Memory B cell (primary cell): ENCODE results near the gene TMEM8B.

Experiments used
- ATAC-seq: fragments of 150-1000 bp; cut with Tn5 transposase; 2 replicates; pipeline ENCODE4 v1.10.0; 2021; ENCODE audit warnings: low read depth, mild to moderate bottlenecking, moderate library complexity
- DNase-seq, 2 donors: peaks; one replicate each; pipeline ENCODE4 v3.0.0; 2022; ENCODE audit warnings: low spot score in 2 of 2
- H3K27ac Mint-ChIP-seq: one replicate; pipeline ENCODE4 v1.8.0; 2022; ENCODE audit warnings: mild to moderate bottlenecking, moderate library complexity, mixed read lengths
- H3K27me3 Mint-ChIP-seq: one replicate; pipeline ENCODE4 v1.8.0; 2022; ENCODE audit warnings: mixed read lengths
- H3K36me3 Mint-ChIP-seq: one replicate; pipeline ENCODE4 v1.8.0; 2022; ENCODE audit warnings: mild to moderate bottlenecking, mixed read lengths
- H3K4me1 Mint-ChIP-seq: one replicate; pipeline ENCODE4 v1.8.0; 2022; ENCODE audit warnings: mixed read lengths
- H3K4me3 Mint-ChIP-seq: one replicate; pipeline ENCODE4 v1.8.0; 2022; ENCODE audit warnings: mild to moderate bottlenecking, moderate library complexity, mixed read lengths
- H3K9me3 Mint-ChIP-seq: one replicate; pipeline ENCODE4 v1.8.0; 2022; ENCODE audit warnings: mixed read lengths

The TMEM8B gene

DNA sequence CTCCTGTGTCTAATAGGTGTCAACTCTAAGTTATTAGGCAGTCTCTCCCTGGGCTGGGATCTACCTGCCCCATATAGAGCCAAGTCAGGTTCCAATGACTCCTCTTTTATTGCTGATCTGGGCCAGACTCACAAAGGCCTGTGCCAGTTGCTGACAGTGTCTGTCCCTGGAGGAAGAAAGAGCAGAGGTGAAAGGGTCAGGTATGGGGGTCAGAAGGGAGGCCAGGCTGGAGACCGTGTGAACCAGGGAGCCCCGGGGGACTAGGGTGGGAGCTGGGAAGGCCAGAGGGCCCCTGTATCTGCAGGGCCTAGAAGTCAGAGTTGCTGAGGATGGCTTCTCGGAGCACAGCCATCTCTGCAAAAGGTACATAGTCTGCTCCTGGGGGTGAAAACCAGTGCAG lies 10.7 kb upstream of the TMEM8B start:
- ATAC-seq (no peak), DNase-seq (no peak)
- Mint-ChIP-seq H3K27me3 (no peaks in the 10 kb centered on the region), H3K9me3 (peaks cover 1% of the 10 kb centered on the region), H3K4me1 (peaks cover 4% of the 10 kb centered on the region), H3K4me3 (no peak overlapping the region), H3K27ac (no peak overlapping the region), H3K36me3 (no peaks in the 10 kb centered on the region)

DNA sequence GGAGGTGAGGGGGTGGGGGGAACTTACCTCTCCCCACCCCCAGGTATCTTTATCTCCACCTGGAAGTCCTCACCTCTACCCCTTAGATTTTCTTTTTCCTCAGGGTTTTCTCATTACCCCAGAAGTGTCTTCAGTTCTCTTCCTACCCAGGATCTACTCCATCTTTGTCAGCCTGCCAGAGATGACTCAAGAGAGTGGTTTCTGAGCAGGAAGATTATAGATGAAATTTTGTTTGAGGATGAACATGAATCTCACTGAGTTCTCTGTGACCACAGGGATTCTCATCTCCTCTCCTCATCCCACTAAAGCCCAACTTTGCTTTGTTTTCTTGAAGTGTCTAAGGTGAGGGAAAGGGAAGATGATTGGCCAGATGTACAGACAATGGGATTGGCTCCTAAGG lies 9.0 kb upstream of the TMEM8B start:
- Mint-ChIP-seq H3K36me3 (no peaks in the 10 kb centered on the region), H3K27me3 (no peaks in the 10 kb centered on the region), H3K27ac (no peak overlapping the region), H3K4me1 (no peaks in the 10 kb centered on the region), H3K9me3 (peaks cover 1% of the 10 kb centered on the region), H3K4me3 (no peak overlapping the region)
- DNase-seq (no peak), ATAC-seq (no peak)

DNA sequence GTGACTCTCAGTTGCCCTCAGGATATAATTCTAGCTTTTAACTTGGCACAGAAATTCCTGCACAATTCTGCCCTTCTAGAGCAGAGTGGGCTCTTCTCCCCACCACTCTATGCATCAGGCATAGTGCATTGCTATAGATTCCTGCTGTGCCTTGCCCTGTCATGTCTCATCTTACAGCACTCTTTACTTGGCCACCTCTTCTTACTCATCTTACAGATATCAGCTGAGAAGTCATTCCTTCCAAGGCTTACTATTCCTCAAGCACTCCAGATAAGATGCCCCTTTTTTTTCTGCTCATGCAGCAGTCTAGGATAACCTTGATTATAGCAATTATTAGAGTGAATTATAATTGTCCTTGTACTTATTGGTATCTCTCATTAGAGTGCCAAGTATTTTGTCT lies 6.1 kb upstream of the TMEM8B start:
- H3K4me1 Mint-ChIP-seq: peaks cover 7% of the 10 kb centered on the region
- H3K27ac Mint-ChIP-seq: no peak overlapping the region
- H3K27me3 Mint-ChIP-seq: peaks cover 2% of the 10 kb centered on the region
- no peaks in the 10 kb centered on the region for H3K9me3 Mint-ChIP-seq
- H3K4me3 Mint-ChIP-seq: no peak overlapping the region
- no peak for ATAC-seq
- no peak for DNase-seq
- no peaks in the 10 kb centered on the region for H3K36me3 Mint-ChIP-seq

DNA sequence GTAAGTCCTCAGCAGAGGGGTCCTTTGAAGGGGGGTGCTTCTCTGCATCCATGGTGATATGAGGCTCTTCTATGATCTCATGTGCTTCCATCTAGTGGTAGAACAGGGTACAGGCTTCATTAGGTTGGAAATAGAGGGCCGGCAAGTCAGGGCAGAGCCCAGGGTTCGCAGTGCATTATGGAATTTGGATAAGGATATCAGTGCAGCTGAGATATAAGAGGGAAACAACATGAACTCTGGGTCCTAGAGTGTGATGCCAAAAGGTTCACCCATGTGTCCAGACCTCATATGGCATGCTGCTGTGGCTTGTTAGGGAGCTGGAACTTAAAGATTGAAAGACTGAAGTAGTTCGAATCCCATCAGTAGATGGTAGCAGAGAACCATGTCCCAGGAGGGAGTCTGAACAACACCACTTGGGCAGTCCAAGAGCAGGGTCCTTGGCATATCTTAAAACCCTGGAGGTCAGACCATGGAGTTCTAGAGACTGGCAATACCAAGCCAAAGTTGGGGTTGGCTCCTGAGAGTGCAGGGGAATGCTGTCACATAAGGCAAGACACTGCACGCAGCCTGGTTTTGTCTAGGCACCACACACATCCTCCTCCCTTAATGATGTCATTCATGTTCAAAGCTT lies 2.8 kb upstream of the TMEM8B start:
- no peaks in the 10 kb centered on the region for H3K36me3 Mint-ChIP-seq
- DNase-seq: peak; percentile 50 to 53
- peak; percentile 46 for ATAC-seq
- peak overlapping the region; percentile 19 for H3K4me3 Mint-ChIP-seq
- no peaks in the 10 kb centered on the region for H3K9me3 Mint-ChIP-seq
- H3K27me3 Mint-ChIP-seq: peaks cover 2% of the 10 kb centered on the region
- H3K27ac Mint-ChIP-seq: no peak overlapping the region
- H3K4me1 Mint-ChIP-seq: peaks cover 29% of the 10 kb centered on the region

DNA sequence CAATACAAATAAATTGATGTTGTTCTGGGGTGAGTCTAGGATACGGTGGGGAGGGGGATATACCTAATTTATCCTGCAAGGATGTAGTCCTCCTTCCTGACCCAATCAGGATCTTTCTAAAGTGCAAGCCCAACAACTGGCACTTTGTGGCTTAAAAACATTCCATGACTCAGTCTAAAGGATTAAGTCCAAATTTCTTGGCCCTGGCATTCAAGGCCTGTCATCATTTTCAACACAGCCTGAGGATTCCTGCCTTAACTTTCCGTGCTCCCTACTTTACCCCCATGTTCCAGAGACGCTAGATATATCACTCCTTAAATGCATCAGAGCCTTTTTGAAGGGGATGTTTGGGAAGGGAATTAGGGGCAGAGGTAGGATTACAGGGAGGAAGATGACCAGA lies 1.5 kb upstream of the TMEM8B start:
- peak overlapping the region; percentile 90 for H3K4me3 Mint-ChIP-seq
- H3K9me3 Mint-ChIP-seq: no peaks in the 10 kb centered on the region
- peaks cover 35% of the 10 kb centered on the region for H3K4me1 Mint-ChIP-seq
- peak overlapping the region; percentile 66 for H3K27ac Mint-ChIP-seq
- no peak for DNase-seq
- H3K27me3 Mint-ChIP-seq: peaks cover 2% of the 10 kb centered on the region
- no peak for ATAC-seq
- H3K36me3 Mint-ChIP-seq: no peaks in the 10 kb centered on the region

DNA sequence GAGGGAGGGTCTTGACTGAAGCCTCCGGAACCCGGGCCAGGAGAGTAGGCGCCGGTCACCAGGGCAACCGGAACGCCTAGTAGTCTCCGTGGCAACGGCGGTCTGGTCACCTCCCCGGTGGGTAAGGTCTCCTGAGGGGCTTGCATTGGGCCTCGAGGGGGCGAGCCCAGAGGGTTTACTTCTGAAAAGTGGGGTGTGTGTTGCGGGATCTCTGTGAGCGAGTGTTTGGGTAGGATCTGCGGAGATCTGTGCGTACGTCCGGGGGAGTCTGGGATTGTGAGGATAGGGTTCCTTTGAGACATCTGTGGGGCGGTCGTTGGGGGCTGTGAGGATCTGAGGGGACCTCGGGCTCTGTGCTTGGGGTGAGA lies 328 bp upstream of the TMEM8B start, which contains the start of gene FAM221B:
FAM221B (minus strand) TSS at position 17 of the 368 bp plus-strand sequence. CDS start 2,571 bp downstream, outside the sequence.
- DNase-seq: no peak
- ATAC-seq: no peak
- Mint-ChIP-seq H3K4me1 (peaks cover 43% of the 10 kb centered on the region), H3K9me3 (no peaks in the 10 kb centered on the region), H3K36me3 (no peaks in the 10 kb centered on the region), H3K27ac (peak within 1 kb of the TSS; percentile 90), H3K4me3 (peak within 1 kb of the TSS; percentile 93), H3K27me3 (peaks cover 2% of the 10 kb centered on the region)

DNA sequence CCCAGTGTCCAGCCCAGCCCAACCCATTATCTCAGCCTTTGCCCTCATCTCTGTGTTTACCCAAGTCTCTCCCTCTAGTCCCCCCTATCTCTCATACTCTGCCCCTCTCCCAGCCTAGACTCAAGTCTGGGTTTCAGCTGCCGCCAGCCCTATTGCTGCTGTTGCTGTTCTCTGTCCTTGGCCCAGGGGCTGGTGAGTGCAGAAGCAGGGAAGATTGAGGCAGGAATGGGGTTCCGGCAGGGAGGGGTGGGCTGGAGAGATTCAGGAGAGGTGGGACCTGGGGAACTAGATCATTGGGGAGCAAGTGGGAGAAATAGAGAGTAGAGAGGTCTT lies 702 bp downstream of the TMEM8B start:
- Mint-ChIP-seq H3K36me3 (no peaks in the 10 kb centered on the region), H3K4me1 (peaks cover 52% of the 10 kb centered on the region), H3K27me3 (peaks cover 2% of the 10 kb centered on the region), H3K9me3 (no peaks in the 10 kb centered on the region), H3K27ac (peak overlapping the region; percentile 90), H3K4me3 (peak overlapping the region; percentile 93)
- no peak for DNase-seq
- no peak for ATAC-seq

DNA sequence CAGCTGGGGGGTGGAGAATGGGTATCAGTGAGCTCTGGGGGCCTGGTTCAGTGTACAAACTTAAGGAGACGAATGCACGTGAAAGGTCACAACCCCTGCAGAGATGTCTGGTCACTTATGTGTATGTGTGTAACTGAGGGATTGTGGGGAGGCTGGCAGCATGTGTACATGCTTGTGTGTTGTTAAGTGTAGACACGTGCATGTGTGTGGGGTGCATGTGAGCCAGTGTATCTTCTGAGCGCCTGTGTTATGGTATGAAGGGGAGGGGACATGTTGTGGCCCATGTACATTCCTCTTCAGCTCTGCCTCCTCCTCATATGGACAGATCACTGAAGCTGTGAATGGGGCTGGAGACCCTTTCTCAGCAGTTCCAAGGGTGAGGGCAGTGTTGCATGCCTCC lies 2.0 kb downstream of the TMEM8B start:
- H3K27me3 Mint-ChIP-seq: peaks cover 2% of the 10 kb centered on the region
- H3K4me1 Mint-ChIP-seq: peaks cover 56% of the 10 kb centered on the region
- no peak for ATAC-seq
- no peak overlapping the region for H3K27ac Mint-ChIP-seq
- H3K4me3 Mint-ChIP-seq: no peak overlapping the region
- no peak for DNase-seq
- no peaks in the 10 kb centered on the region for H3K9me3 Mint-ChIP-seq
- H3K36me3 Mint-ChIP-seq: no peaks in the 10 kb centered on the region

DNA sequence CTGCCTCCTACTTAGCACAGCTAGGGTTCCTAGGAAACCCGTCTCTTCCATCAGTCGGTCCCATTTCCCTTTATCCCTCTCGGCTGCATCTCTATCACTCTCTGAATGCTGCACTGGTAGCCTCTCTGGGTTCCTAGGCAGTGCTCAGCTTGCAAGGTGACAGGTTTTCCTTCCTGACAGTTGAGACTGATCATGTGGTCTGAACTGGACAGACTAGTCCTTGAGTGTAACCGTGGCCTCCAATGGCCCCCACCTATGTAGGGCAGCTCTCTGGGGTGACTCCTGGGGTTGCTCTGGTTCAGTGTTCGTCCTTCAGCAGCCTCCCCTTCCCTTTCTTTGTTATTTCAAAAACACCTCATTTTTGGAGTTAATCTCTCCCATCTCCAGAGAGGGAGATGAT lies 3.8 kb downstream of the TMEM8B start:
- no peaks in the 10 kb centered on the region for H3K36me3 Mint-ChIP-seq
- H3K4me1 Mint-ChIP-seq: peaks cover 51% of the 10 kb centered on the region
- H3K4me3 Mint-ChIP-seq: no peak overlapping the region
- no peak for DNase-seq
- H3K9me3 Mint-ChIP-seq: no peaks in the 10 kb centered on the region
- H3K27me3 Mint-ChIP-seq: no peaks in the 10 kb centered on the region
- peak overlapping the region; percentile 76 for H3K27ac Mint-ChIP-seq
- ATAC-seq: no peak

DNA sequence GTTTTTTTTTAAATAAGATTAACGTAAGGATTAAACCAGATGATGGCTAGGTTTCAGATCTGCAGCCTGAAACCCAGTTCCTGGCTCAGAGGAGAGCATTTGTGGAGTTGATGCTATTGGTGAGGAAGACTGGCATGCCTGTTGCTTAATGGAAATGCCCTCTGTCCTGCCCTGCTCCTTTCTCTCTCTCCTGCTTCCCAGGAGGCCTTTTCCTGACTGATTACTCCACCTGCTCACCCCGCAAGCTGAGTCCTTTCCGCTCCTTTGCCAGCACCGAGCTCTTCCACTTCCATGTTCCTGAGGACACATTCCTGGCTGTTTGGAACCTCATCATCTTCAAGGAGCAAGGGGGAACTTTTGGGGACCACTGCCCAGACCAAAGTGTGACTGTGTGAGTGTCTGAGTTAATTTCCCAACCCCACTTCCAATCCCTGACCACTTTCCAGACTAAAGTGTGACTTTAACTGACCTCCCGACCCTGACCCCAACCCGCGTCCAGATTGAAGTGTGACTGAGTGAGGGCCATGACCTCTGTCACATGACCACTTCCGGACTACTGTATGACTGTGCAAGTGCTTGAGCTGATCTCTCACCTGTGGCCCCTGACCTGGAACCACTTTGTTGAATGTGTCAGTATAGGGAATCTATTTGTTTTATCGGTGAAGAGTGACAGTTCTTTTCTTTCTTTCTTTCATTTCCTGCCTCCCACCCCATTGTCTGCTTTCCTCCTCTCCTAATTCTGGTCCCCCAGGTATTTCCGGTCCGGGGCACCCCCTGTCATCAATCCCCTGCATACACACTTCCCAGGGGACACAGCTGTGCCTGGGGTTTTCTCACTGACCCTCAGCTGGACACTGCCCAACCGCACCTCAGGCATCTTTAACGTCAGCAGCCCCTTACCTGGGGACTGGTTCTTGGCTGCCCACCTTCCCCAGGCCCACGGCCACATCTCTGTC lies 5.5 kb downstream of the TMEM8B start:
- H3K36me3 Mint-ChIP-seq: no peaks in the 10 kb centered on the region
- peak overlapping the region; percentile 22 for H3K4me3 Mint-ChIP-seq
- H3K4me1 Mint-ChIP-seq: peaks cover 42% of the 10 kb centered on the region
- peak overlapping the region; percentile 76 for H3K27ac Mint-ChIP-seq
- ATAC-seq (no peak), DNase-seq (no peak)
- no peaks in the 10 kb centered on the region for H3K27me3 Mint-ChIP-seq
- no peaks in the 10 kb centered on the region for H3K9me3 Mint-ChIP-seq

DNA sequence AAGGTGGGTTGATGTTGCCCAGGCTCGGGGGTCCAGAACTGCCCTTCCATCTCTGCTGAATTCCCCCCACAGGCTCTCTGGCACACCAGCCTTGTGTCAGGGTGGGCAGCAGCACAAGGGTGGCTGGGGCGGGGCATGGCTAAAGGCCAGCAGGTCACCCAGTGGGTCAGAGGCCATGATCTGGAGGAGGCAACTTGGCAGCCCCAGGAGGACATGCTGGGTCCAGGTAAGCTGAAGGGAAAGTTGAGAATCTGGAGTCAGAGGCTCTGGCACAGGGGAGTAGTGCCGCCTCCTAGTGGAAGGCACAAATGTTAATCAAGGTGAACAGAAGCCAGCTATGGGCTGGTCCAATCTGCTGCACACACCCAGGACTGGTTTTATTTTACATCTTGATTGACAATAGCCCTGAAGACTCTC lies 6.2 kb downstream of the TMEM8B start:
- ATAC-seq (no peak), DNase-seq (no peak)
- no peaks in the 10 kb centered on the region for H3K9me3 Mint-ChIP-seq
- no peak overlapping the region for H3K4me3 Mint-ChIP-seq
- no peaks in the 10 kb centered on the region for H3K36me3 Mint-ChIP-seq
- no peak overlapping the region for H3K27ac Mint-ChIP-seq
- peaks cover 40% of the 10 kb centered on the region for H3K4me1 Mint-ChIP-seq
- no peaks in the 10 kb centered on the region for H3K27me3 Mint-ChIP-seq

DNA sequence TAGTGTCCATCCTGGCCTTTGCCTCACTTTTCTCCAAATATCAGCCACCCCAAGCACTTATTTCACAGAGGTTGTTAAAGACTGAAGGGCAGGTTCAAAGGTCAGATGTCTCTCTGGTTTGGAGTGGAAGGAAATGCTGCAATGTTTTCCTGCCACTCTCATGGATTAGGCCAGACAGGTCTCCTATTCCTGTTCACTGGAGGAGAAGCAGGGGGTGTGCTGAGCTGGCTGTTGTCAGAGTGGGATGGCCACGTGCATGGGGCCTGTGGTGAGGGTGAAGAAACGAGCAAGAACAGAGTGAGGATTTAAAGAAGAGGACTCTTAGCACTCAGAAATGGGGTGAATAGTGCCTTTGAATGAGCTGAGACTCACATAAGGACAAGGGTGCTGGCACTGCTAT lies 6.7 kb downstream of the TMEM8B start:
- ATAC-seq (no peak), DNase-seq (no peak)
- Mint-ChIP-seq H3K4me3 (no peak overlapping the region), H3K27me3 (no peaks in the 10 kb centered on the region), H3K36me3 (no peaks in the 10 kb centered on the region), H3K27ac (no peak overlapping the region), H3K4me1 (peaks cover 41% of the 10 kb centered on the region), H3K9me3 (no peaks in the 10 kb centered on the region)

DNA sequence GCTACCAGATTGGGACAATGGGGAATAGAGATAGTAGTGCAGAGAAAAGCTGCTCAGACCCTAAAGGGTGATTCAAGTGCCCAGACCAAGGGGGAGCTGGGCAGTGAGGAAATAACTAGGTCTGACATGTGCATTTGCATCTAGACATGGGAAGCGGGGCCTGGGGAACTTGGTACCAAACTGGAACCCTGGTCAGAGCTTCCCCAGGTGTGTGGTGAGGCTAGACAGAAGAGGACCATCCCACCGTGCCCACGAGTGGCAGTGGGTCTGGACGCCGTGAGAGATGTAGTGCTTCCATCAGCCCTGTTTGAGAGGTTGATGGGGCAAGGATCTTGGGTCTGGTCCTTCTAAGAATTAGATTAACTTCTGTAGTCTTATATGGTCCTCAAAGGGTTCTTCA lies 7.6 kb downstream of the TMEM8B start:
- H3K4me3 Mint-ChIP-seq: no peak overlapping the region
- no peaks in the 10 kb centered on the region for H3K27me3 Mint-ChIP-seq
- H3K36me3 Mint-ChIP-seq: no peaks in the 10 kb centered on the region
- no peak overlapping the region for H3K27ac Mint-ChIP-seq
- no peak for DNase-seq
- no peak for ATAC-seq
- peaks cover 37% of the 10 kb centered on the region for H3K4me1 Mint-ChIP-seq
- H3K9me3 Mint-ChIP-seq: no peaks in the 10 kb centered on the region

DNA sequence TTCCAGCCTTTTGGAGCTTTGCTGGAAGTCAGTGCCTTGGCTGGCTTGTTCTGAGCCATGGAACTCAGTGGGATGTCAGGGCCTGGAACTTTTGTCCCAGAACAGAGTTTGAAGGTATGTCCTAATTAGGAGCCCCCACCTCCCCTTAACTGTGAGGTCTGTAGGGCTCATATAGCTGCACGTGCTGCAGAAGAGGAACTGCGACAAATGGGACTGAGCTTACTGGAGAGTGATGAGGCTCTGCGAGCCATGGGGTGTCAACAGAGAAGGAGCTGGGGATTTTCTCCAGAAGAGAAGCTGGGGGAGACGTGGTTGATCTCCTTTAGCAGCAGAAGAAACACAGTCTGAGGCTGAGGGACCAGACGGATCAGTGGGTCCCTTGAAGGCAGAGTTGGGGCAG lies 10.9 kb downstream of the TMEM8B start:
- Mint-ChIP-seq H3K36me3 (no peaks in the 10 kb centered on the region), H3K9me3 (no peaks in the 10 kb centered on the region), H3K4me1 (peaks cover 27% of the 10 kb centered on the region), H3K27me3 (no peaks in the 10 kb centered on the region), H3K4me3 (no peak overlapping the region), H3K27ac (no peak overlapping the region)
- DNase-seq: no peak
- peak; percentile 42 for ATAC-seq
